IPS DF 19.7 (cell line): Measurements from ENCODE around the gene RNASET2.
"Not testable (repeated sequence)": the region's sequence is repeated elsewhere in the genome, so short reads cannot be mapped to it uniquely, and the experiment has no call there.

Source experiments
- DNase-seq: peaks from one replicate; pipeline ENCODE4 v3.0.0-alpha.2; 2013; ENCODE audit warnings: low read depth, low spot score

RNASET2 gene

DNA sequence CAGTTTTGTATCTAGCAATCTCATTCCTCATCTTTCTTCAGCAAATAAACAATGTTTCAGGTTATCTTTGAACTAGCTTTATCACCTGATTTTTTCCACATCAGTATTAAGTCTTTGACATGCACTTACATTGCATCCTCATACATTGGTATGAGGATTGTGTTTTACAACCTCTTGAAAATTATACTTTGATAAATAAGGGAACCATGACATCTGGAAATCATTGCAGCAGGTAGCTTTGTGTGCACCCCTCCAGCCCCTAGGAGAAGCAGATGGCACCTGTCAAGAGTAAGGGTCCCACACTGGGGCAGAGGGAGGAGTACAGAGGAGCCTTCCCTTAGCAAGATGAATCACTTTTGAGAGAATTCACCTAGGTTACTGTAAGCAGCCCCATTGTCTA, 13.7 kb upstream of the RNASET2 start:
- no peak for DNase-seq

DNA sequence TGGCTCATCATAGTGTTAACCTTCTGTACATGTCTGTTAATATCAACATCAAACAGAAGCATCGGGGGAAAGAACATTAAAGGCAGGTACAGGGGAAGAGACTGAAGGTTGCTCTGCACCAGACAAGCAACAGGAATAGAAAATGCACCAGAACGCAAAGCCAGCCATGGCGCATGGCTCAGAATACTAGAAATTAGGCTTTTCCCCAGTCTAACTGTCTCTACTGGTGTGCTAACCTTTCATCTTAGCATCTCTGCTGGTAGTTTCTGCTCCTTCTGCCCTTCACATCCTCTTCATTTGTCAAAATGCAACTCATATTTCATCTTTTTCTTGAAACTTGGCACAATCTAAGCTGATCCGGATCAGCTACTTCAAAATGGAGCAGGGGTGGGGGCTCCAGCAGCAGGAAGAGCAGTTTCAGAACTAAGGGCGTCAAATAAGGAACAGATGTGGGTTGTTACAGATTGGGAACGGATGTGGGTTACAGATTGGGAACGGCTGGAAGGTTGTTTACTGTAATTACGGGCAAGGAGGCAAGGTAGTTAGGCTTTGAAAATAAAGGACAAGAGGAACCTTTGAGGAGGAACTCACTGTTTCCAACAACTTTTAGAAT, 13.1 kb upstream of the RNASET2 start:
- DNase-seq = no peak

DNA sequence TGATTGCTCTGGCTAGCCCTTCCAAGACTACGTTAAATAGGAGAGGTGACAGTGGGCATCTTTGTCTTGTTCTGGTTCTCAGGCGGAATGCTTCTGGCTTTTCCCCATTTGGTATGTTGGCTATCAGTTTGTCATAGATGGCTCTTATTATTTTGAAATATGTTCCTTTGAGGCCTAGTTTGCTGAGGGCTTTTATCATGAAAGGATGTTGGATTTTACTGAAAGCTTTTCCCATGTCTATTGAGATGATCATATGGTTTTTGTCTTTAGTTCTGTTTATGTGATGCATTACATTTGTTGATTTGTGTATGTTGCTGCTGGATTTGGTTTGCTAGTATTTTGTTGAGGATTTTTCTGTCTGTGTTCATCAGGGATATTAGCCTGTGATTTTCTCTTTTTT, 9.9 kb upstream of the RNASET2 start:
- DNase-seq = no peak

DNA sequence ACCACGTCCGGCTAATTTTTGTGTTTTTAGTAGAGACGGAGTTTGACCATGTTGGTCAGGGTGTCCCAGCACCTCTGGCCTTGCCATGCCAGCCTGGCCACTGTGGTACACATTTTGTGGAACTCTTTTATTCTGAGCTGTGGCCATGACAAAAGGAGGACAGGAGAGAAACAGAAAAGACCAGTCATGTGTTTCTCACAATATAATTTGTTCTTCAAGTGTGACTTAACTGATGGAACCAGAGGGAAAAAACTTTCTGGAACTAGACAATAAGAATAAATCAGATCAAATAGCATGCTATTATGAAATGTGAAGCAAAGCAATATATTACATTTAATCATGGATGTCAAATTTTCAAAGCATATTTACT, 4.2 kb upstream of the RNASET2 start:
- DNase-seq = no peak

DNA sequence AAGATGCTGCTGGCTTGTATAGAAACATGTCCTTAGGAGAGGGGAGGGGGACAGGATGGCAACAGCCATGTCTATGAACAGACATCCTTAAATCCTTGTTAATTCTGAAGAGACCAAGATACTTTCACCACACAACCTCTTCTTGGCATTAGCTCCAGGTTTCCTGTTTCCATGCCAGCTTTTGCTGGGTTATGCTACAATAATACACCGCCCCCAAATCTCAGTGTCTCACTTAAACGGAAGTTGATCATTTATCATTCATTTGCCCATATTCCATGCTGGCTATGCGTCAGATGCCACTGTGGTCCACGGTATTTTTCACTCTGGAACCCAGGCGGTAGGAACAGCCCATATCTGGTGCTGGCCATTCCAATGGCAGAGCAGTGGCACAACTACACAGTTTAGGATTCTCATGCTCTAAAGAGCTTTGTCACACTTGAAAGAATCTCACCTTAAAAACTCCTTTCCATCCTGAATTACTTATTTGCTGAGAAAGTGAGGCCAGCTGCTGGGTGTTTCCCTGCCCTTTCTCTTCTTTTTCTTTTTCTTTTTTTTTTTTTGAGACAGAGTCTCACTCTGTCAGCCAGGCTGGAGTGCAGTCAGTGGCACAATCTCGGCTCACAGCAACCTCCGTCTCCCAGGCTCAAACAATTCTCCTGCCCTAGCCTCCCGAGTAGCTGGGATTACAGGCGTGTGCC, 3.7 kb upstream of the RNASET2 start:
- no peak for DNase-seq

DNA sequence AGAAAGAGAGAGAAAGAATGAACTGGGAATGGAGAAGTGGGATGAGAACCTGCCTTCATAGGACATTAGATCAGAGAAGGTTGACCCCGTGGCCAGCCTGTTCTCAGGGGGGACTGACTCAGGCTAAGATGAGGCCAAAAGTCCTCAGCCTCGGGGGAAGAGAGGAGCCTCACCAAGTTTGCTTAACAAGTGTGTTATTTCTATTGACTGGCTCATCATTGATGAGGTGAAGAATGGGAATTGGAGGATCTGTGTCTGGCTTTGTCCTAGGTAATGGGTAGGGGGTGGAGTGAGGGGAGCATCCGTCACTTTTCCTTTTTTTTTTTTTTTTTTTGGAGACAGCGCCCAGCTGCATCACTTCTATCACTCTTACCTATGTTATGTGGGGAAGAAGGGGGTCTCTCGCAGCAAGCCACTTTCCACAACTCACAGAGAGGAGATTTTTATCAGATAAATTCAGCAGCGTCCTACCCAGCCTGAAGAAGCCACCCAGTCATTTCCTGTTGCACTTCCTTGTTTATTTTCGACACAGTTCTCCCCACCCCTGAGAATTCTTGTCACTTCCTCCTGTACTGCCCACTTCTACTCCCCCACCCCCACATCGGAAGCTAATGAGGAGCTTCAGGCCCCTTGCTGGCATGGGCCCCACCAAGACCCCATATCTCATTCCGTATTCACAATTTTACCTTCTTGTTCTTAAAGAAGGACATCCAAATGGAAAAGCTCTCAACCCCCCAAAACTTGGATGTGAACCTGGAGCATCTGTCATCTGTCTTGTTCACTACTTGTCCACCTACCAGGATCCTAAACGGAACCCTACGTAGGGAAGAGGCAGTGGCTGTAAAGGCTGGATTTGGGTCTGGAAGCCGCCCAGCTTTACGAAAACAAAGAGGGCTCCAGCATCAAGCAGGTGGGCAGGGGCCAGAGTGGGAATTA, 2.8 kb upstream of the RNASET2 start:
- no peak for DNase-seq

DNA sequence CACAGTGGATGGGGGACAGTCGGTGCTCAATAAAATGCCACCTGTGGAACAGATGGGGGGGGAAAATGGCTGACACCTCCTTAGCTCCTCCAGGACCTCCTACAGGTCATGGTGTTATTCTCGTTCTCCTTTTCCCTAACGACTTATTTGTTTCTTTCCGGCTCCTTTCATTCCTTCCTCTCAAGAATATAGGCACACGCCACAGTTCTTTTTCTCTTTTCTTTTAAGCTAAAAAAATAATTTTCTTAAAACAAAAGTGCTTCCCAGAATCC, 1.4 kb upstream of the RNASET2 start:
- no peak for DNase-seq

DNA sequence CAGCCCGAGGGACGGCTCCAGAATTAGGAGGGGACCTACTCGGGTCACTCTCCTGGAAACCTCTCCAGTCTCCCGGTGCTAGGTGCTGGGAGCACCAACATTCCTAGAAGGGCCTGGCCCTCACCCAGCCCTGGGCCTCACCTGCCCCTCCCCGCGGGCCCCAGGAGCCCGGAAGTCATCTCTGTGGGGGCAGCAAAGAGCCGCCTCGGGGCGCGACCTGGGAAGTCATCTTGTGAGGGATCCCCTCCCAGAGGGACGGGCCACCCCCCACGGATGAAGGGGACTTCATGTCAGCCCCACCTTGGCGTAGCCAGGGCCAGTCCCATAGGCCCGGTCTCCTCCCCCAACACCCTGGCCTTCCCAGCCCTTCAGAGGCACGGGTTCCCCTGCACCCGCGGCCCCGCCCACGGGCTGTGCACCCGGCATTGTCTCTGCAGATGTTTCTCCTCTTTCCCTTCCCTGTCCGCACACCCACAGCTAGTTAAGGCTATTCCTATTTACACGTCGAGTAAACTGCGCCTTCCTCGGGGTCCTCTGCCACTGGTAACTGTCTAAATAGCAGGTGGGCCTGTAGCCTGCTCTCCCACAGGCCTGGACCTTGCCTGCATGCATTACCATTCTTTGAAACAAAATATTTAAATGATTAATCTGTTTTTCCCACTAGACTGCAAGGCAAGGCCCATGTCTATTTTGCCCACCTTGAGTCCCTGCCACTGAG, 896 bp upstream of the RNASET2 start:
- DNase-seq = no peak

DNA sequence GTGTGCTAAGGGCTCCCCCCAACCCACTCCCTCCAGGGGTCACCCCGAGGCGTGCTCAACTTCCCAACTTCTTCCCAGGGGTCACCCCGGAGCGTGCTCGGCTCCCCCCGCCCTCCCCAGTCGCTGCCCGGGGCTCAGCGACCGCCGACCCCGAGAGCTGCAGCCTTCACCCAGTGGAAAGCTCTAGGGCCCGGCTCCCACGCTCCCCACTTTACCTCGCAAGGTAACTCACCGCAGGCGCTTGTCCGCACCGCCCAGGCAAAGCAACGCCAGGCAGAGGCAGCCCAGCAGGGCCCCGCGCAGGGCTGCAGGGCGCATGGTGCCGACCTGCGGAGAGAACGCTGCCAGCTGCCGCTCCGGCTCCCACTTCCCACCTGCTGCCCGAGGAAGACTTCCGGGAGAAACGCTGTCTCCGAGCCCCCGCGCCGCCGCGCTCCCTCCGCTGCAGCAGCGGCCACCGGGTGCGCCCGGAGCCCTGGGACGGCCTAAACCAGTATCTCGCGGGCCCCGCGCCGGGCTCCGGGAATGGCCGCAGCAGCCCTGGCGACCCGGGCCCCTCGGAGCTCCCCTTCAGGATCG, 396 bp downstream of the RNASET2 start:
- DNase-seq = no peak

DNA sequence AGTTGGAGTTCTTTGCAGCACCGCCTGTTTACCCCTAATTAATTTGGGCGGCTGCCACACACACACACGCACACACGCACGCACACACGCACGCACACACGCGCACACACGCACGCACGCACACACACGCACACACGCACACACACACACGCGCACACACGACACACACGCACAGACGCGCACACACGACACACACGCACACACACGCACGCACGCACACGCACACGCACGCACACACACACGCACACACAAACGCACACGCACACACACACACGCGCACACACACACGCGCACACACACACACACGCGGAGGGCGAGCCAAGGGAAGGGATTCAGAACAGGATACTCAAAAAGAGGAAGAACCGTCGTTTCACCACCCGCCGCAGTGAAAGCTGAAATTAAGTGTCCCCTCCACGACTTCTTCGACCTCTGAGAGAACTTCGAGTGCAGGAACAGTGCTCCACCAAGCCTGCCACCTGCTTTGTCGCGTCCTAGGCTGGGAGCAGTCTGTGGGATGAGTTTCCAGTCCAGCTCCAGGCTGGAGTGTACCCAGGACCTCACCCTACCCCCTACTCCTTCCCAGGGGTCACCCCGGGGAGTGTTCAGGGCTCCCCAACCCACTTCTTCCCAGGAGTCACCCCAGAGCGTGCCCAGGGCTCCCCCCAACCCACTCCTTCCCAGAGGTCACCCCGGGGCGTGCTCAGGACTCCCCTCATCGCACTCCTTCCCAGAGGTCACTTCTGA, 1.1 kb downstream of the RNASET2 start:
- DNase-seq = no peak

DNA sequence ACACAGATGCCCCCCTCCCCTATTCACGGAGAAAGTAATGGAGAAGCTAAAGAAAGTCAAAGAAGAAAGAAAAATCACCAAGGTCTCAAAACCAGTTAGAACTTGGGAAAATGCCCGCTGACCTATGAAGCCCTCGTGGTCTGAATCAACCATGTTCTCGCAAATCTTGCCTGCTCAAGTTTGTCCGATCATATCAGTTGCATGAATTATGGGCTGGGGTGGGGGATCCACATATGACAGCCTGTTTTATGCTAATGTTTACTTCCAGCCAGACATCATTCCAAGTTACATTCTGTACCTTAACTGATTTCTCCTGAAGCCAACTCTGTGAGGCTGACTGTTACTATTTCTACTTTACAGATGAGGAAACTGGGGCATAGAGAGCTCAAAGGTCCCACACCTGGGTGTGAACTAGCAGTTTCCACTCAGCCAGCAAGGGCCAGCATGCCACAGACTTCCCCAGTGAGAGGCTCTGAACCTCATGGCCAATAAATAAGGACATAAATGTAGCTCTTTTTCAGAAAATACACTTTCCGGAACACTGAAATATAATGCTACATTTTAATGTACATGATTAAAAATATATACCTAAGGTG, 2.1 kb downstream of the RNASET2 start:
- DNase-seq = no peak

DNA sequence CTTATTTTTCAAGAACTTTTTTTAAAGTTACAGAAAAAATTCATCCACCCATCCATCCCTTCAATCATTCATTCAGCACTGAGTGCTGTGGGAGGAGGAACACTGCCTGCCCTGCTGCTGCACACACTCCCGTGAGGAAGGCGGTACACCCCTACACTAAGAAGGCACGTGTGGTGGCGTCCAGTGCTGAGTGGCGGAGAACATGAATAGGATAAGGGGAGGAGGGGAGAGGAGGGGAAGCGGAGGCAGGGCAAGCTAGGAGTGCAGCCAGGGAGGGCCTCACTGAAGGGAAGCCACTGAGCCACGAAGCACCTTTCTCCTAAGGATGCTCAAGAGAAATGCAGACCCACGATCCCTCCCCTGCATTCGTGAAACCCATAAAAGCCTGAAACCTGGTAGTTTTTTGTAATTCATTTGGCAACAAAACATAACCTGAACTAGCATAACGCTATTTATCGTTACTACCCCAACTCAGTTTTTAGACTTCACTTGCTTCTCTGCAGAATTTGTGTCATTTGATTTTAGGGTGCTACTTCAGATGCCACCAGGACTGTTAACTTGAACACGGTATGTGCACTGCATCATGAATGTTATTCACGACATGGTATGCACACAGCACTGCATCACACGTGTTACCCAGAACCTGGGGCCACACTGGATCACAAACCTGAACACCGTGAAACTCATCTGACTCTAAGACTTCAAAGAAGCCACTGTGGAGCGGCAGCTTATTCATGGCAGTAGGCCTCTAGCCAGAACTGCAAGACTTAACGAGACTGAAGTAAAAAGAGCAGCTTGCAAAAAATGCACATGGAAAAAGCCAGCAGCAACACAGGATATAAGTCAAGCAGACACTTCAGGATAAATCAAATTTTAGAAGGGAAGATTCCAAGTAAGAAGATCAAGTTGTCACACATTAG, 3.5 kb downstream of the RNASET2 start:
- no peak for DNase-seq

DNA sequence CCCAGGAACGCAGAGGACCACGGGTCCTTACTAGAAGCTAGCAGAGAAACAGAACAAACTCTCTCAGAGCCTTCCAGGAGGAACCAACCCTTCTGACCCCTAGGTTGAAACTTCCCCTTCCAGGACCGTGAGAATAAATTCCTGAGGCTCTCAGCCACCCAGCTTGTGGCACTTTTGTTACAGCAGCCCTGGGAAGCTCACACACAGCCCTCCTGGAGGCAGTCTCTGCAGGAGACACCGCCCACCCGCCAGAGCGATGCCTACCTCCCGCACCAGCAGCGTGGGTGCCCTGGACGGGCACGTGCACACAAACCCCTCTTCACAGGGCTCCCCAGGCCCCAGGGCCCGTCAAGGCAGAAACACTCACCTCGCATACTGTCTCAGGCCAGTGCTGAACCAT, 4.2 kb downstream of the RNASET2 start:
- DNase-seq = no peak

DNA sequence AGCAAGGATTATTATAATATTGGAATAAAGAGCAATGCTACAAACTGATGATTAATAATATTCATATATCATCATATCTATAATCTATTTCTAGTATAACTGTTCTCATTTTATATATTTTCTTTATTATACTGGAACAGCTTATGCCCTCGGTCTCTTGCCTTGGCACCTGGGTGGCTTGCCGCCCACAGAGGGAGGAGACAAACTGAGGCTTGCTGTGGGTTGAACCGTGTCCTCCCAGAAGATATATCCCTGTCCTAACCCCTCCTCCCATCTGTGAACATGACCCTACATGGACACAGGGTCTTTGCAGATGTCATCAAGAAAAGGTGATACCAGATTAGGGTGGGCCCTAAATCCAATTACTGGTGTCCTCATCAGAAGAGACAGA, 4.7 kb downstream of the RNASET2 start:
- DNase-seq = no peak

DNA sequence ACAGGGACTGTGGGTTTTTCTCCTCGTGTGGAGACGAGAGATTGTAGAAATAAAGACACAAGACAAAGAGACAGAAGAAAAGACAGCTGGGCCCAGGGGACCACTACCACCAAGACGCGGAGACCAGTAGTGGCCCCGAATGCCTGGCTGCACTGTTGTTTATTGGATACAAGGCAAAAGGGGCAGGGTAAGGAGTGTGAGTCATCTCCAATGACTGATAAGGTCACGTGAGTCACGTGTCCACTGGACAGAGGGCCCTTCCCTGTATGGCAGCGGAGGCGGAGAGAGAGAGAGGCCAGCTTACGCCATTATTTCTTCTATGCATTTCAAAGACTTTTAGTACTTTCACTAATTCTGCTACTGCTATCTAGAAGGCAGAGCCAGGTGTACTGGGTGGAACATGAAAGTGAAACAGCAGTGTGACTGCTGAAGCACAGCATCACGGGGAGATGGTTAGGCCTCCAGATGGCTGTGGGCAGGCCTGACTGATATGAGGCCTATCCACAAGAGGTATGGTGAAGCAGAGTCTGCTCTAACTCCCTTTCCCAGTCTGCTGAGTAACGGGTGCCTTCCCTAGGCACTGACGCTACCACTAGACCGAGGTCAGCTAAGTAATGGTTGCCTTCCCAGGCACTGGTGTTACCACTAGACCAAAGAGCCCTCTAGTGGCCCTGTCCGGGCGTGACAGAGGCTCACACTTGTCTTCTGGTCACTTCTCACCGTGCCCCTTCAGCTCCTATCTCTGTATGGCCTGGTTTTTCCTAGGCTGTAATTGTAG, 5.3 kb downstream of the RNASET2 start:
- DNase-seq = peak; percentile 60

DNA sequence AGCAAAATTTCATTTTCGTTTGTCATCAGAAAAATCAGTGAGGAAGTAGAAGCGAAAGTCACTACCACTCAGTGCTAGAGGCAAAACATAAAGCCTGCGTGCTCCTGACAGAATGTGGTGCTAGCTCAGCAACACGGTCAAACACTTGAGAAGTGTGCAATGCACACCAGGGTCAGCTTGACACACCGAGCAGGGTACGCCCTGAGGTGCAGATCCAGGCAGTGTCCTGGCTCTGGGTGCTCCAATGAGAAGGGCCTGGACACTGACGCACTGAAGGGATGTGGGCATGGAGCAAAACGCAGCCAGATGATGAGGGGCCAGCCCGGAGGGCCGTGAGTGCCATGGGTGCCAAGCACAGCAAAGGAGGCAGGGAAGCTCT, 5.9 kb downstream of the RNASET2 start:
- DNase-seq = no peak

DNA sequence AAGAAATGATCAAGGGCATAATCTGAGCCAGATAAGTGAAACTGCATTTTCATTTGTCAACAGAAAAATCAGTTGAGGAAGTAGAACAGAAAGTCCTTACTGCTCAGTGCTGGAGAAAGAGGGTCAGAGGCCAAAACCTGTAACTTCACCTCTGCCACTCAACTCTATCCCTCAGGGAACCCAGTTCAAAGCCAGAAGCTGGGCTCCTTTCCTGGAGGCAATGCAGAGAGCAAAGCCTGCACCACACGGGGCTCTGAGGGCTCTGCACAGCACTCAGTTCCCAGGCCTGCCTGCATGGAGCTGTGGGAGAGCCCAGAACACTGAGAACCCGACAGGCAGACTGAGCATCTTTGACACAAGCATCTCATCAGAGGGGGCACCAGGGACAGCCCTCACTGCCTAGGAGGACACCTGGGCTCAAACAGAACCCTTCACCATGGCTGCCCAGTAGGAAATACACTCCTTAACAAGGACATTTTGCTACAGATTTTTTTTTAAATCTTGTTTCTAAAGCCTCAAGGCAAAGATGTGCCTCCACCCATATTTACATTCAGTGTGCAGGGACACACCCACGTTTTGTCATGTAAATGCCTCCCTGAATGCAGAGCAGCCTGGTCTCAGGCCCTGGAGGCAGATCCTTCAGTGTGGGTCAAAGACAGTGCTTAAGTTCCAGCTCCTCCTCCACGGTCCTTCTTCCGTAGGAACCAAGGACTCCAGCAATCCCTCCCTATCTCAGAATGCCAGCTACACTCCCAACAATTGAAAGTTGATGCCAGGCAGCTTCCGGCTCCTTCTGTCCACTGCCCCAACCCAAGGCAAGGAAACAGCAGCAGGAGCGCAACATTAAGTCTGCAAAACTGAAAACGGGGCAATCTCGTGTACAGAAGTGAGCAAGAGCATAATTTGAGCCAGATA, 6.6 kb downstream of the RNASET2 start:
- DNase-seq = peak; percentile 45

DNA sequence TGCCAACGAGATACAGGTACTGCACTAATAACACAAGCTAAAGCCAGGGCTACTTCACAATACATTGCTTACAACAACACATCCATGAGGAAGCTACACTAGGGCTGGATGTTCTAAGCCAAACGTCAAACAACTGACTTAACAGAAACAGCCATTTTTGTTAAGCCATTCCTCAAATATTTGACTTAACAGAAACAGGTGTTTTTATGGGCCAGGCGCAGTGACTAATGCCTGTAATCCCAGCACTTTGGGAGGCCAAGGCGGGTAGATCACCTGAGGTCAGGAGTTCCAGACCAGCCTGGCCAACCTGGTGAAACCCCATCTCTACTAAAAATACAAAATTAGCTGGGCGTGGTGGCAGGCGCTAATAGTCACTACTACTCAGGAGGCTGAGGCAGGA, 7.6 kb downstream of the RNASET2 start:
- DNase-seq = not testable (repeated sequence)
